Measurements from ENCODE around the gene VPS16.

DNA sequence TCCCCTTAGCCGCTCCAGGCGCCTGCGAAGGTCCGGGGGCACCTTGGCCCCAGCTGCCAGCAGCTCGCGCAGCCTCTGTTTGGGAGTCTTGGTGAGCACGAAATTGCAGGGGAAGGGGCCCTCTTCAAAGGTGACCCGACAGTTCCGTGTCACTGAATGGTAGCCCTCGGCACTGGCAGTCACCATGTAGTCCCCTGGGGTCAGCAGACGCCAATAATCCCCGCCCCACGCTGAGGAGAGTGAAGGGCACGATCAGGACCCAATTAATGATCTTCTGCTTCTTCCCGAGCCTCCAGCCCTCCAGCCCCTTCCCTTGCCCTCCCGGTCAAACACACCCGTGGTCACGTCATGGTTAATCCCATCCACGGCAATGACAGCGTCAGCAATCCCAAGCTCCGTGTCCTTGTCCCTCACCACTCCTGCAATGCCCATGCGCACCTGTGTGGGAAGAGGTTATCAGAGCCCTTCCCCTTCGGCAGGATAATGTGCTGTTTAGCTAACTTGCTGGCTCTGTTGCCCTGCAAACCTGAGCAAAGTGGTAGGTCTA is 46.3 kb upstream of the VPS16 start:
- TF ChIP-seq, protein P1, sequence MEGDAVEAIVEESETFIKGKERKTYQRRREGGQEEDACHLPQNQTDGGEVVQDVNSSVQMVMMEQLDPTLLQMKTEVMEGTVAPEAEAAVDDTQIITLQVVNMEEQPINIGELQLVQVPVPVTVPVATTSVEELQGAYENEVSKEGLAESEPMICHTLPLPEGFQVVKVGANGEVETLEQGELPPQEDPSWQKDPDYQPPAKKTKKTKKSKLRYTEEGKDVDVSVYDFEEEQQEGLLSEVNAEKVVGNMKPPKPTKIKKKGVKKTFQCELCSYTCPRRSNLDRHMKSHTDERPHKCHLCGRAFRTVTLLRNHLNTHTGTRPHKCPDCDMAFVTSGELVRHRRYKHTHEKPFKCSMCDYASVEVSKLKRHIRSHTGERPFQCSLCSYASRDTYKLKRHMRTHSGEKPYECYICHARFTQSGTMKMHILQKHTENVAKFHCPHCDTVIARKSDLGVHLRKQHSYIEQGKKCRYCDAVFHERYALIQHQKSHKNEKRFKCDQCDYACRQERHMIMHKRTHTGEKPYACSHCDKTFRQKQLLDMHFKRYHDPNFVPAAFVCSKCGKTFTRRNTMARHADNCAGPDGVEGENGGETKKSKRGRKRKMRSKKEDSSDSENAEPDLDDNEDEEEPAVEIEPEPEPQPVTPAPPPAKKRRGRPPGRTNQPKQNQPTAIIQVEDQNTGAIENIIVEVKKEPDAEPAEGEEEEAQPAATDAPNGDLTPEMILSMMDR (IDR thresholded peaks at IDR 0.05) = no peak
- no peak for TF ChIP-seq EP300 (IDR thresholded peaks at IDR 0.05)
- TF ChIP-seq POLR2A (IDR thresholded peaks at IDR 0.05) = no peak
